GM12878 (cell line): Measurements from ENCODE around the gene SIX5. TPM values are rescaled to one million over a fixed set of nuclear protein-coding genes. Genes with fewer than 3 reads are reported as not detected.

Source experiments
- ATAC-seq: fragments of 200-7000 bp; cut with Tn5 transposase; 3 replicates; pipeline ENCODE4 v1.9.1; 2020; ENCODE audit warnings: mild to moderate bottlenecking, moderate library complexity
- BruUV-seq: library from RNA; stranded (reverse); fragments of 400-500 nt; replicated peaks from 2 replicates; lab custom pipeline; 2021; lab: Mats Ljungman, UMichigan
- CTCF ChIA-PET: fragments of 300-600 bp; sonication (Branson Sonifier 250); formaldehyde crosslinking; extraction: SDS; loops from one replicate; lab custom pipeline; 2021; ENCODE audit warnings: inconsistent platforms; lab: Yijun Ruan, JAX
- POLR2A ChIA-PET: fragments of 350-600 bp; formaldehyde crosslinking; extraction: SDS; loops from one replicate; lab custom pipeline; 2021; ENCODE audit warnings: inconsistent platforms; lab: Charles Lee
- RAD21 ChIA-PET: fragments of 300-600 bp; sonication (Branson Sonifier 250); formaldehyde crosslinking; loops from one replicate; lab custom pipeline; 2023; ENCODE audit warnings: antibody characterized with exemption; ENCODE audit not compliant: unreplicated experiment; lab: Charles Lee
- SMC1A ChIA-PET: fragments of 300-600 bp; sonication (Branson Sonifier 250); formaldehyde crosslinking; loops from one replicate; lab custom pipeline; 2023; ENCODE audit not compliant: unreplicated experiment, uncharacterized antibody; lab: Charles Lee
- DNase-seq: peaks from one replicate; pipeline ENCODE4 v3.0.0-alpha.2; 2011; ENCODE audit warnings: low read depth, low spot score
- FAIRE-seq: peaks from 3 replicates; lab custom pipeline; 2011; peaks lifted over from hg19 to GRCh38; lab: Jason Lieb, UNC
- H2AFZ ChIP-seq: 2 replicates; pipeline ENCODE4 v1.6.0; 2011; ENCODE audit warnings: low read depth, low read length, control low read depth; ENCODE audit not compliant: control insufficient read depth
- H3K27ac ChIP-seq: 2 replicates; pipeline ENCODE4 v1.5.1; 2011; ENCODE audit warnings: control low read depth; ENCODE audit not compliant: control insufficient read depth, insufficient read depth
- H3K27me3 ChIP-seq, 2 experiments: replicated peaks in 1 of 2; 2 replicates each; pipeline versions ENCODE4 v1.6.0 to v1.6.1; 2011; ENCODE audit warnings: low read length in 1 of 2; ENCODE audit not compliant: control insufficient read depth in 2 of 2, insufficient read depth in 2 of 2
- H3K36me3 ChIP-seq, 2 experiments: 2 replicates each; pipeline ENCODE4 v1.5.1; 2011; ENCODE audit warnings: low read length in 1 of 2; ENCODE audit not compliant: control insufficient read depth in 2 of 2, insufficient read depth in 2 of 2
- H3K4me1 ChIP-seq: 2 replicates; pipeline ENCODE4 v1.6.1; 2011; ENCODE audit warnings: mild to moderate bottlenecking, low read length, moderate library complexity, mixed read lengths; ENCODE audit not compliant: control insufficient read depth, insufficient read depth
- H3K4me2 ChIP-seq: 2 replicates; pipeline ENCODE4 v1.6.0; 2011; ENCODE audit warnings: control low read depth; ENCODE audit not compliant: control insufficient read depth, insufficient read depth
- H3K4me3 ChIP-seq: fragments of 200-600 bp; sonication (generic); 2 replicates; pipeline ENCODE4 v1.5.1; 2016
- H3K79me2 ChIP-seq: 2 replicates; pipeline ENCODE4 v1.6.0; 2011; ENCODE audit warnings: low read length; ENCODE audit not compliant: control insufficient read depth, insufficient read depth
- H3K9ac ChIP-seq: 2 replicates; pipeline ENCODE4 v1.8.0; 2011; ENCODE audit warnings: low read length, control low read depth, mixed read lengths; ENCODE audit not compliant: control insufficient read depth, insufficient read depth
- H3K9me3 ChIP-seq: replicated peaks from 3 replicates; pipeline ENCODE4 v1.5.1; 2011; ENCODE audit warnings: mild to moderate bottlenecking, low read length; ENCODE audit not compliant: control insufficient read depth, insufficient read depth
- H4K20me1 ChIP-seq: 2 replicates; pipeline ENCODE4 v1.6.0; 2011; ENCODE audit not compliant: control insufficient read depth, insufficient read depth
- NRF1 ChIP-seq: conservative IDR thresholded peaks from 2 replicates; pipeline ENCODE4 v1.6.1; 2011; ENCODE audit warnings: mild to moderate bottlenecking, low read depth, low read length, improper control_type of control experiment
- WGBS: methylation state at CpG from one replicate; pipeline ENCODE4 v1.1.6; 2016; ENCODE audit warnings: low lambda C conversion rate; ENCODE audit not compliant: insufficient replicate concordance, insufficient coverage; ENCODE audit errors: missing lambda C conversion rate; 5-methylcytosine and 5-hydroxymethylcytosine counted together
- in situ Hi-C: fragments of 300-500 bp; cut with MboI; formaldehyde crosslinking; loops from 9 replicates; pipeline ENCODE4 v1.14.3; 2018; ENCODE audit warnings: mixed read lengths
- intact Hi-C: fragments of 100-400 bp; cut with micrococcal nuclease; formaldehyde crosslinking; loops from one replicate; pipeline ENCODE4 v1.14.2; 2022; ENCODE audit not compliant: unreplicated experiment
- polyA plus RNA-seq, 11 experiments: library from polyadenylated mRNA; depleted of rRNA in 4 of 11; unstranded in 6 of 11; stranded (reverse) in 5 of 11; fragments of >200 nt; fragmentation: Nextera tagmentation in 4 of 11; fragmentation: Illumina TruSeq in 1 of 11; extraction: Ambion mirVana in 4 of 11; extraction: Trizol in 1 of 11; gene quantifications; 1 replicate in 1 of 11; 2 replicates in 10 of 11; pipeline versions ENCODE4 v1.2.1 to v1.2.3, GENCODE V29; 2011 to 2016; ENCODE audit warnings: inconsistent platforms in 2 of 11, missing spikeins in 2 of 11, low read depth in 1 of 11
- total RNA-seq, 4 experiments: library from RNA; depleted of rRNA in 3 of 4; stranded (reverse); fragments of >200 nt in 3 of 4; fragmentation: Illumina TruSeq in 1 of 4; extraction: Trizol in 1 of 4; gene quantifications; 2 replicates each; pipeline versions ENCODE4 v1.2.1 to v1.2.3, GENCODE V29; 2013 to 2021
- TF ChIP-seq, protein P1 (sequence below): IDR thresholded peaks from 2 replicates; pipeline ENCODE4 v1.6.1; 2011; ENCODE audit warnings: borderline replicate concordance, low read depth, mild to moderate bottlenecking, moderate library complexity, low read length; ENCODE audit not compliant: insufficient read depth, poor library complexity, severe bottlenecking

The SIX5 gene
- total and polyA plus RNA-seq, 10 of the 15 experiments (the other 5 are each of a cell fraction or from before 2014, with no cell fraction given): 1.9 to 10.5 (median 3.0) TPM; not detected in 2

DNA sequence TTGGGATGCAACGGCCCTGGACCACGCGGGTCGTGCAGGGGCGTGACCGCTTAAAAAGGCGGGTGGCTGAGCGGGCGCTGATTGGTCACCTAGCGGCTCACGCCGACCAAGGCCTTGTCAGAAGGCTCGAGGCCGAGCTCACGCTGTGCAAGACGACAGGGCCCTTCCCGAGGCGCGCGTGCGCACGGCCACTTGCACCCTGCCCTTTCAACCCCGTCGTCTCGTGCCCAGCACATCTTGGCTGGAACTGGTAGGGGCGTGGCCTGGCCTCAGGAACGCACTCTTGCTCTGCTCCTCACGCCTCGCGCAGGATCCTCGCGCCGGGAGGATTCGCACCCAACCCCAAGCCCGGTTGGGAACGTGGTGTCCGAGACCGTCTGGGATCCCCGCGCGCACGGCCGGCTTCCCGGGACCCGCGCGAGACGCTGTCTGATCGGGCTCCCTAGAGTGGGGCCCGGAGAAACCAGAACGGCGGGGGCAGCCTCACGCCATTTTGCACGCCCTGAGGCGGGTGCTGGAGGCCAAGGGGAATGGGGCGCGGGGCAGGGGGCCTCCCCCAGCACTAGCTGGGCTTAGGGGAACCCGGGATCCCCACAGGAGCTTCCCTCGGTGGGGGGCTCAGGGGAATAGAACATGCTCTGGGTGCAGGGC, 35.8 kb downstream of the SIX5 start, which contains the start of gene MEIOSIN:
MEIOSIN (plus strand) TSS at position 280 of the 651 bp plus-strand sequence. CDS start 1,938 bp downstream, outside the sequence.
- Histone ChIP-seq H3K4me1 (peaks cover 4% of the 10 kb centered on the region; the same call in 1 of the 2 replicates), H4K20me1 (no peaks in the 10 kb centered on the region), H3K27ac (no peak within 1 kb of the TSS), H3K79me2 (peaks cover 27% of the 10 kb centered on the region), H3K9ac (no peak within 1 kb of the TSS), H3K9me3 (no peaks in the 10 kb centered on the region), H3K36me3 (no peaks in the 10 kb centered on the region)
- CTCF ChIA-PET: interaction anchor here (1.1 to 1.6 kb wide), 5 partner anchors 36 to 84 kb away, joined by 3 to 5 read pairs (median 4); partner anchors contain the start of genes QPCTL and SIX5
- in situ Hi-C loops: no loop called here
- 94% methylated on average over 46 of the region's 59 CpGs for WGBS
- intact Hi-C loops: loop anchor here (5.0 kb wide), 1 partner anchor 34 kb away; the partner anchor contains the start of gene SIX5
- TF ChIP-seq NRF1: no peak
- TF ChIP-seq, protein P1, sequence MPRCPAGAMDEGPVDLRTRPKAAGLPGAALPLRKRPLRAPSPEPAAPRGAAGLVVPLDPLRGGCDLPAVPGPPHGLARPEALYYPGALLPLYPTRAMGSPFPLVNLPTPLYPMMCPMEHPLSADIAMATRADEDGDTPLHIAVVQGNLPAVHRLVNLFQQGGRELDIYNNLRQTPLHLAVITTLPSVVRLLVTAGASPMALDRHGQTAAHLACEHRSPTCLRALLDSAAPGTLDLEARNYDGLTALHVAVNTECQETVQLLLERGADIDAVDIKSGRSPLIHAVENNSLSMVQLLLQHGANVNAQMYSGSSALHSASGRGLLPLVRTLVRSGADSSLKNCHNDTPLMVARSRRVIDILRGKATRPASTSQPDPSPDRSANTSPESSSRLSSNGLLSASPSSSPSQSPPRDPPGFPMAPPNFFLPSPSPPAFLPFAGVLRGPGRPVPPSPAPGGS: peak; percentile 33
- TF ChIP-seq, all 136 proteins: peak for 1
- BruUV-seq: no TSS peak
- SMC1A ChIA-PET: interaction anchor here (1.7 kb wide), 1 partner anchor 16 kb away, joined by 8 read pairs; no protein-coding TSS in a partner anchor
- Histone ChIP-seq H3K4me2 (no peak within 1 kb of the TSS), H2AFZ (no peak within 1 kb of the TSS), H3K27me3 (no peaks in the 10 kb centered on the region), H3K4me3 (no peak within 1 kb of the TSS)
- POLR2A ChIA-PET: no interaction called here
- DNase-seq (no peak), FAIRE-seq (no peak), ATAC-seq (no peak)
- RAD21 ChIA-PET: interaction anchor here (0.9 to 1.4 kb wide), 2 partner anchors 18 to 36 kb away, joined by 3 read pairs; partner anchors contain the start of gene SIX5
